NB4 (cell line): ENCODE measurements around the gene KDM5C.

ENCODE experiments used
- MAX ChIP-seq: IDR thresholded peaks from 2 replicates; pipeline ENCODE4 v1.6.1; 2011; ENCODE audit warnings: low read depth, low read length
- TF ChIP-seq, protein P1 (sequence below): IDR thresholded peaks from one replicate; pipeline ENCODE4 v1.5.1; 2012; ENCODE audit warnings: low read depth, low read length

DNA sequence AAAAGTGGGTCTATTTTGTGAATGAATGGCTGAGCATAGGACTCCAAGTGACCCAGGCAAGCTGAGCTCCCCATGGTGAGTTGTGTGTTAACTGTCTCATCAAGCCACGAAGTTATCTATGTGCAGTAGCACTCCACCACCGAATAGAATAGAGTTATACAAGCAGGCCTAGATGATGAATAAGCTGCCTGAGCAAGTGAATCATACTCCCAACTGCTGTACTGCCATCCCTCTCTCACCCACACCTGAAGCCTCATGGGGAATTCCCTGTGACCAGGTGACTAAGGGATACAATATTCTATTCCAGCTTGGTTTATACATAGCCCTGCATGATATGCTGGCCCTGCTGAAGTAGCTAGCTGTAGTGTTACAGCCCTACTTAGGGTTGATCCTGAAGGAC is 38.7 kb downstream of the KDM5C start:
- TF ChIP-seq, protein P1, sequence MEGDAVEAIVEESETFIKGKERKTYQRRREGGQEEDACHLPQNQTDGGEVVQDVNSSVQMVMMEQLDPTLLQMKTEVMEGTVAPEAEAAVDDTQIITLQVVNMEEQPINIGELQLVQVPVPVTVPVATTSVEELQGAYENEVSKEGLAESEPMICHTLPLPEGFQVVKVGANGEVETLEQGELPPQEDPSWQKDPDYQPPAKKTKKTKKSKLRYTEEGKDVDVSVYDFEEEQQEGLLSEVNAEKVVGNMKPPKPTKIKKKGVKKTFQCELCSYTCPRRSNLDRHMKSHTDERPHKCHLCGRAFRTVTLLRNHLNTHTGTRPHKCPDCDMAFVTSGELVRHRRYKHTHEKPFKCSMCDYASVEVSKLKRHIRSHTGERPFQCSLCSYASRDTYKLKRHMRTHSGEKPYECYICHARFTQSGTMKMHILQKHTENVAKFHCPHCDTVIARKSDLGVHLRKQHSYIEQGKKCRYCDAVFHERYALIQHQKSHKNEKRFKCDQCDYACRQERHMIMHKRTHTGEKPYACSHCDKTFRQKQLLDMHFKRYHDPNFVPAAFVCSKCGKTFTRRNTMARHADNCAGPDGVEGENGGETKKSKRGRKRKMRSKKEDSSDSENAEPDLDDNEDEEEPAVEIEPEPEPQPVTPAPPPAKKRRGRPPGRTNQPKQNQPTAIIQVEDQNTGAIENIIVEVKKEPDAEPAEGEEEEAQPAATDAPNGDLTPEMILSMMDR, result no peak
- no peak for TF ChIP-seq MAX
